K562 (cell line): ENCODE measurements around the gene GATC. TPM values are rescaled to one million over a fixed set of nuclear protein-coding genes. Genes with fewer than 3 reads are reported as not detected.

ENCODE experiments used
- DPF2 ChIP-seq: fragments of 450-650 bp; IDR thresholded peaks from 2 replicates; pipeline ENCODE4 v1.6.1; 2016
- ETV1 ChIP-seq: fragments of 450-650 bp; conservative IDR thresholded peaks from 2 replicates; pipeline ENCODE4 v1.6.1; 2016; ENCODE audit warnings: missing genetic modification characterization, control low read depth, low read depth, missing compliant biosample characterization
- NCOA6 ChIP-seq: fragments of 450-650 bp; IDR thresholded peaks from 2 replicates; pipeline ENCODE4 v1.6.1; 2017; ENCODE audit warnings: mild to moderate bottlenecking
- NR2C1 ChIP-seq, 2 experiments: fragments of 450-650 bp; IDR thresholded peaks; 2 replicates each; pipeline ENCODE4 v1.6.1; 2017; ENCODE audit warnings: mild to moderate bottlenecking in 2 of 2, antibody characterized with exemption in 1 of 2, inconsistent platforms in 1 of 2, missing compliant biosample characterization in 1 of 2, missing genetic modification characterization in 1 of 2
- NRF1 ChIP-seq, 2 experiments: fragments of 450-650 bp; IDR thresholded peaks in 1 of 2; conservative IDR thresholded peaks in 1 of 2; 2 replicates each; pipeline ENCODE4 v1.6.1; 2014; ENCODE audit warnings: mild to moderate bottlenecking in 2 of 2
- RHOXF2B ChIP-seq: fragments of 250-450 bp; sonication (Bioruptor Pico); conservative IDR thresholded peaks from 2 replicates; pipeline ENCODE4 v1.5.1; 2021
- SMARCE1 ChIP-seq: fragments of 450-650 bp; IDR thresholded peaks from 2 replicates; pipeline ENCODE4 v1.7.1; 2016; ENCODE audit warnings: mild to moderate bottlenecking
- TEAD1 ChIP-seq, 2 experiments: fragments of 450-650 bp in 1 of 2; sonication (generic) in 1 of 2; formaldehyde crosslinking; IDR thresholded peaks; 2 replicates each; pipeline versions ENCODE4 v1.4.0 to v1.8.0; 2020 to 2022; ENCODE audit warnings: mild to moderate bottlenecking in 2 of 2, missing genetic modification reagents in 1 of 2
- YY1 ChIP-seq, 3 experiments: IDR thresholded peaks; 2 replicates each; pipeline ENCODE4 v1.6.1; 2011; ENCODE audit warnings: low read length in 2 of 3, mild to moderate bottlenecking in 2 of 3, moderate library complexity in 2 of 3, borderline replicate concordance in 1 of 3, control low read depth in 1 of 3, low read depth in 1 of 3; ENCODE audit not compliant: insufficient read depth in 3 of 3, insufficient replicate concordance in 2 of 3, control insufficient read depth in 1 of 3, insufficient read length in 1 of 3; ENCODE audit errors: extremely low read depth in 1 of 3
- ZNF778 ChIP-seq: fragments of 450-650 bp; formaldehyde crosslinking; IDR thresholded peaks from 2 replicates; pipeline ENCODE4 v1.4.0; 2020; ENCODE audit warnings: mild to moderate bottlenecking, moderate library complexity
- polyA plus RNA-seq, 8 experiments: library from polyadenylated mRNA; depleted of rRNA in 4 of 8; stranded (reverse) in 5 of 8; unstranded in 3 of 8; fragments of >200 nt; fragmentation: Nextera tagmentation in 2 of 8; fragmentation: Illumina TruSeq in 1 of 8; extraction: Ambion mirVana in 2 of 8; extraction: Trizol in 1 of 8; gene quantifications; 2 replicates each; pipeline versions ENCODE4 v1.2.1 to v1.2.3, GENCODE V29; 2011 to 2014; ENCODE audit warnings: inconsistent platforms in 1 of 8, missing spikeins in 1 of 8
- total RNA-seq, 7 experiments: library from RNA; depleted of rRNA in 6 of 7; stranded (reverse); fragments of >200 nt in 6 of 7; fragmentation: Illumina TruSeq in 2 of 7; extraction: Trizol in 2 of 7; gene quantifications; 2 replicates each; pipeline versions ENCODE4 v1.2.1 to v1.2.3, GENCODE V29; 2011 to 2021; ENCODE audit warnings: low replicate concordance in 1 of 7
- TF ChIP-seq, protein P1 (sequence below): sonication (generic); formaldehyde crosslinking; IDR thresholded peaks from 2 replicates; pipeline ENCODE4 v1.8.1; 2023; ENCODE audit warnings: mild to moderate bottlenecking, missing genetic modification reagents, moderate library complexity
- TF ChIP-seq, protein P2 (sequence below): IDR thresholded peaks from 3 replicates; pipeline ENCODE4 v1.6.1; 2011; ENCODE audit warnings: borderline replicate concordance, mild to moderate bottlenecking; ENCODE audit not compliant: insufficient read length, insufficient read depth
- TF ChIP-seq, protein P3 (sequence below): fragments of 450-650 bp; IDR thresholded peaks from 2 replicates; pipeline ENCODE4 v1.6.1; 2016; ENCODE audit warnings: antibody characterized with exemption
- TF ChIP-seq, protein P4 (sequence below): fragments of 250-450 bp; sonication (Bioruptor Pico); IDR thresholded peaks from 2 replicates; pipeline ENCODE4 v1.8.0; 2022; ENCODE audit warnings: inconsistent platforms, mild to moderate bottlenecking, moderate library complexity, borderline replicate concordance
- TF ChIP-seq, protein P5 (sequence below): fragments of 200-800 bp; sonication (Bioruptor generic); IDR thresholded peaks from 2 replicates; pipeline ENCODE4 v1.6.1; 2017; ENCODE audit warnings: missing genetic modification characterization, missing compliant biosample characterization
- TF ChIP-seq, protein P6 (sequence below): sonication (generic); formaldehyde crosslinking; IDR thresholded peaks from 2 replicates; pipeline ENCODE4 v1.5.0; 2020; ENCODE audit warnings: missing genetic modification reagents

Gene GATC
- total and polyA plus RNA-seq, 9 of the 15 experiments (the other 6 are each of a cell fraction or from before 2014, with no cell fraction given) = 5.8 to 52.6 (median 28.2) TPM

DNA sequence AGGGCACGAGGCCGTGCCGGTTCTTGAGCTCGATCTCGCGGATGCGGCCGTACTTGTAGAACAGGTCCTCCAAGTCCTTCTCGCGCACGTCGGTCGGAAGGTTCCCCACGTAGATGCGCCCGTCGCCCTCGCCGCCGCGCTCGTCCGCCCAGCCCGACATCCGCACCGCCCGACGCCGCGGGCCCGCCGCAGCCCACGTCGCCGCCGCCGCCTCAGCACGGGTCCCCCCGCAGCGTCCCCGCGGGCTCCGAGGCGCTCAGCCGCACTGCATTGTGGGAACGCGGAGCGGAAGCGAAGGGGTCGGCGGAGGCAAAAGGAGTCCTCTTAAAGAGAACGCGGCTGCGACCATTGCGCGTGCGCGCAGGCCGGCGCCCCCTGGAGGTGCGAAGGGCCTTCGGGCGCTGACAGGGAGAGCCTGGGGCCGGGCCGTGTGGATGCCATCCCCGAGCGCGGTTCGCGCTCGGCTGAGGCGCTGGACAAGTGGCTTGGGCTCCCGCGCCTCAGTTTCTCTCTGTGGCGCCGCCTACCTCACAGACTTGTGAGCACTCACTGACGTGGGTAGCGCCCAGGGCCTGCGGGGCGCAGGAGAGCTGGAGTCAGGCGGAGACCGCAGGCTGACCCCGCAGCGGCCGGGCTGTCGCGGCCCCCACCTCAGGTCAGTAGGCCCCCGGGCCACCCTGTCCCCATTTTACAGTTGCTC, 23.4 kb downstream of the GATC start, which contains the start of gene SRSF9 (continued):
- peak; percentile 79 for TF ChIP-seq ETV1
- TF ChIP-seq, protein P1, sequence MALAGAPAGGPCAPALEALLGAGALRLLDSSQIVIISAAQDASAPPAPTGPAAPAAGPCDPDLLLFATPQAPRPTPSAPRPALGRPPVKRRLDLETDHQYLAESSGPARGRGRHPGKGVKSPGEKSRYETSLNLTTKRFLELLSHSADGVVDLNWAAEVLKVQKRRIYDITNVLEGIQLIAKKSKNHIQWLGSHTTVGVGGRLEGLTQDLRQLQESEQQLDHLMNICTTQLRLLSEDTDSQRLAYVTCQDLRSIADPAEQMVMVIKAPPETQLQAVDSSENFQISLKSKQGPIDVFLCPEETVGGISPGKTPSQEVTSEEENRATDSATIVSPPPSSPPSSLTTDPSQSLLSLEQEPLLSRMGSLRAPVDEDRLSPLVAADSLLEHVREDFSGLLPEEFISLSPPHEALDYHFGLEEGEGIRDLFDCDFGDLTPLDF = peak; percentile 72; the same call in 1 of the 2 replicates
- TF ChIP-seq, protein P2, sequence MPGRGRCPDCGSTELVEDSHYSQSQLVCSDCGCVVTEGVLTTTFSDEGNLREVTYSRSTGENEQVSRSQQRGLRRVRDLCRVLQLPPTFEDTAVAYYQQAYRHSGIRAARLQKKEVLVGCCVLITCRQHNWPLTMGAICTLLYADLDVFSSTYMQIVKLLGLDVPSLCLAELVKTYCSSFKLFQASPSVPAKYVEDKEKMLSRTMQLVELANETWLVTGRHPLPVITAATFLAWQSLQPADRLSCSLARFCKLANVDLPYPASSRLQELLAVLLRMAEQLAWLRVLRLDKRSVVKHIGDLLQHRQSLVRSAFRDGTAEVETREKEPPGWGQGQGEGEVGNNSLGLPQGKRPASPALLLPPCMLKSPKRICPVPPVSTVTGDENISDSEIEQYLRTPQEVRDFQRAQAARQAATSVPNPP = no peak
- TF ChIP-seq, protein P3, sequence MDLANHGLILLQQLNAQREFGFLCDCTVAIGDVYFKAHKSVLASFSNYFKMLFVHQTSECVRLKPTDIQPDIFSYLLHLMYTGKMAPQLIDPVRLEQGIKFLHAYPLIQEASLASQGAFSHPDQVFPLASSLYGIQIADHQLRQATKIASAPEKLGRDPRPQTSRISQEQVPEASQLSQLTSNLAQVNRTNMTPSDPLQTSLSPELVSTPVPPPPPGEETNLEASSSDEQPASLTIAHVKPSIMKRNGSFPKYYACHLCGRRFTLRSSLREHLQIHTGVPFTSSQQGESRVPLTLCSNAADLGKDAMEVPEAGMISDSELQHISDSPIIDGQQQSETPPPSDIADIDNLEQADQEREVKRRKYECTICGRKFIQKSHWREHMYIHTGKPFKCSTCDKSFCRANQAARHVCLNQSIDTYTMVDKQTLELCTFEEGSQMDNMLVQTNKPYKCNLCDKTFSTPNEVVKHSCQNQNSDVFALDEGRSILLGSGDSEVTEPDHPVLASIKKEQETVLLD = peak; percentile 83
- peak; percentile 45 to 52; a peak in 3 of 4 replicates for TF ChIP-seq TEAD1 (CRISPR knock-in tag; IDR thresholded peaks at IDR 0.05)
- peak in 2 of 3 experiments; percentile 78 to 79 for TF ChIP-seq YY1 (IDR thresholded peaks at IDR 0.05; ENCODE audit: borderline replicate concordance in 1 of 3, control insufficient read depth in 1 of 3, extremely low read depth in 1 of 3, insufficient read depth in 3 of 3, insufficient read length in 1 of 3, insufficient replicate concordance in 2 of 3, low read depth in 1 of 3, low read length in 2 of 3)
- no peak for TF ChIP-seq RHOXF2B (CRISPR knock-in tag)
- no peak for TF ChIP-seq ZNF778 (CRISPR knock-in tag)
- TF ChIP-seq NR2C1 (IDR thresholded peaks at IDR 0.05) = no peak
- peak; percentile 60 for TF ChIP-seq NR2C1 (tag; IDR thresholded peaks at IDR 0.05)
- TF ChIP-seq, protein P4, sequence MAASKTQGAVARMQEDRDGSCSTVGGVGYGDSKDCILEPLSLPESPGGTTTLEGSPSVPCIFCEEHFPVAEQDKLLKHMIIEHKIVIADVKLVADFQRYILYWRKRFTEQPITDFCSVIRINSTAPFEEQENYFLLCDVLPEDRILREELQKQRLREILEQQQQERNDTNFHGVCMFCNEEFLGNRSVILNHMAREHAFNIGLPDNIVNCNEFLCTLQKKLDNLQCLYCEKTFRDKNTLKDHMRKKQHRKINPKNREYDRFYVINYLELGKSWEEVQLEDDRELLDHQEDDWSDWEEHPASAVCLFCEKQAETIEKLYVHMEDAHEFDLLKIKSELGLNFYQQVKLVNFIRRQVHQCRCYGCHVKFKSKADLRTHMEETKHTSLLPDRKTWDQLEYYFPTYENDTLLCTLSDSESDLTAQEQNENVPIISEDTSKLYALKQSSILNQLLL = no peak
- peak; percentile 20; the same call in 1 of the 2 replicates for TF ChIP-seq DPF2
- TF ChIP-seq NRF1 (conservative IDR thresholded peaks at IDR 0.05 in 1 of 2, IDR thresholded peaks at IDR 0.05 in 1 of 2) = peak; percentile 93 to 95
- TF ChIP-seq, protein P5, sequence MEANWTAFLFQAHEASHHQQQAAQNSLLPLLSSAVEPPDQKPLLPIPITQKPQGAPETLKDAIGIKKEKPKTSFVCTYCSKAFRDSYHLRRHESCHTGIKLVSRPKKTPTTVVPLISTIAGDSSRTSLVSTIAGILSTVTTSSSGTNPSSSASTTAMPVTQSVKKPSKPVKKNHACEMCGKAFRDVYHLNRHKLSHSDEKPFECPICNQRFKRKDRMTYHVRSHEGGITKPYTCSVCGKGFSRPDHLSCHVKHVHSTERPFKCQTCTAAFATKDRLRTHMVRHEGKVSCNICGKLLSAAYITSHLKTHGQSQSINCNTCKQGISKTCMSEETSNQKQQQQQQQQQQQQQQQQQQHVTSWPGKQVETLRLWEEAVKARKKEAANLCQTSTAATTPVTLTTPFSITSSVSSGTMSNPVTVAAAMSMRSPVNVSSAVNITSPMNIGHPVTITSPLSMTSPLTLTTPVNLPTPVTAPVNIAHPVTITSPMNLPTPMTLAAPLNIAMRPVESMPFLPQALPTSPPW (CRISPR knock-in tag) = peak; percentile 80
- TF ChIP-seq NCOA6 = no peak
- TF ChIP-seq, protein P6, sequence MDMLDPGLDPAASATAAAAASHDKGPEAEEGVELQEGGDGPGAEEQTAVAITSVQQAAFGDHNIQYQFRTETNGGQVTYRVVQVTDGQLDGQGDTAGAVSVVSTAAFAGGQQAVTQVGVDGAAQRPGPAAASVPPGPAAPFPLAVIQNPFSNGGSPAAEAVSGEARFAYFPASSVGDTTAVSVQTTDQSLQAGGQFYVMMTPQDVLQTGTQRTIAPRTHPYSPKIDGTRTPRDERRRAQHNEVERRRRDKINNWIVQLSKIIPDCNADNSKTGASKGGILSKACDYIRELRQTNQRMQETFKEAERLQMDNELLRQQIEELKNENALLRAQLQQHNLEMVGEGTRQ (CRISPR knock-in tag) = 0 out of 2 replicates have a peak, but pooled peaks have one; percentile 11
- TF ChIP-seq SMARCE1 = 0 out of 2 replicates have a peak, but pooled peaks have one; percentile 14
